Ureter (tissue), 1 donor: ENCODE measurements around the gene NKIRAS2. TPM values are rescaled to one million over a fixed set of nuclear protein-coding genes. Genes with fewer than 3 reads are reported as not detected.

Source experiments
- DNase-seq: peaks from one replicate; pipeline ENCODE4 v3.0.0-alpha.2; 2020; ENCODE audit warnings: low spot score
- total RNA-seq: library from RNA; stranded (reverse); gene quantifications from one replicate; pipeline ENCODE4 v1.2.4, GENCODE V29; 2023
- donor health status: DM: yes; HTN: yes; CAD: no.

The NKIRAS2 gene
- total RNA-seq, 1 donor from 2014 or later = 20.8 TPM

DNA sequence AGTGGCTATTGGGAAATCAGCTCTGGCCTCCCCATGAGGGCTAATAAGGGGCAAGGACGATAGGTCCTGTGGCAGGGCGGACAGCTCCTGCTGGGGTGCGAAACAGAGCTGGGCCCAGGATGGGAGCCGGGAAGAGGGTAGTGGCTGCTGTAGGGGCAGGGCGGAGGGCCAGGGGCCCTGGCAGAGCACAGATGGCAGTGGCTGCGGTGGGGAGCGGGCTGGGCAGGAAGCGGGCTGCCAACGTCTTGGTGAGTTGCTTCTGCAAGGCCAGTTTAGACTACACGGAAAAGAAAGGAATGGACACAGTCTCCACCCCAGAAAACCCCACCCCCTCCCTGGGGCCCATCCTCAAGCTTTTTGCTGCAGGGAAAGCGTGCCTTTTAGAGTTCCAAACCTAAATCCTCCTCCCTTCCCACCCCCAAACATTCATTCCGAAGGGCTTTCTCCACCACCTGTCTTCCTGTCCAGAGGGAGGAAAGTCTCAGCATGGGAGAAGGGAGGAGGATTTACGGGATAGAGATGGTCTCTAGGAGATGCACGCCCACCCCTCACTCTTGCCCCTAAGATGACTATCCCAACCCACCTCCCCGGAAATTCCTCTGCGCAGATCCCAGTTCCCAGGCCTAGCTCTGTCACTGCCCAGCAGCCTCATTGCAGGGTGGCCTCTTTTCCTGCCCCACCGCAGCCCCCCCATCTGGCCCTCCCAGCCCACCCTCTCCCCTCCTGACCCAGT is 7.1 kb downstream of the NKIRAS2 start:
- no peak for DNase-seq

DNA sequence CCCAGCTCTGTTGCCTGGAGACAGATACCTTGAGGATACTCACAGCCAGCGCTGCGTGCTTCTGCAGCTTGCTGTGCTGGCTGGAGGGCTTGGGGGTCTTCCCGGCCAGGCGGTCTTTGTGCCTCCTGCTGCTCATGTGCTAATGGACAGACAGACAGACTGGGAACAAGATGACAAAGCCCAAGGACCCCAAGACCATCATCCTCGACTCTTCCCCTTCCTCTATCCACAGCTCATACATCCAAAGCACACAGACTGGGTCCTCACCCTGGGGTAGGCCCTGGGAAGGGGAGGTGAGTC is 7.7 kb downstream of the NKIRAS2 start:
- DNase-seq = no peak

DNA sequence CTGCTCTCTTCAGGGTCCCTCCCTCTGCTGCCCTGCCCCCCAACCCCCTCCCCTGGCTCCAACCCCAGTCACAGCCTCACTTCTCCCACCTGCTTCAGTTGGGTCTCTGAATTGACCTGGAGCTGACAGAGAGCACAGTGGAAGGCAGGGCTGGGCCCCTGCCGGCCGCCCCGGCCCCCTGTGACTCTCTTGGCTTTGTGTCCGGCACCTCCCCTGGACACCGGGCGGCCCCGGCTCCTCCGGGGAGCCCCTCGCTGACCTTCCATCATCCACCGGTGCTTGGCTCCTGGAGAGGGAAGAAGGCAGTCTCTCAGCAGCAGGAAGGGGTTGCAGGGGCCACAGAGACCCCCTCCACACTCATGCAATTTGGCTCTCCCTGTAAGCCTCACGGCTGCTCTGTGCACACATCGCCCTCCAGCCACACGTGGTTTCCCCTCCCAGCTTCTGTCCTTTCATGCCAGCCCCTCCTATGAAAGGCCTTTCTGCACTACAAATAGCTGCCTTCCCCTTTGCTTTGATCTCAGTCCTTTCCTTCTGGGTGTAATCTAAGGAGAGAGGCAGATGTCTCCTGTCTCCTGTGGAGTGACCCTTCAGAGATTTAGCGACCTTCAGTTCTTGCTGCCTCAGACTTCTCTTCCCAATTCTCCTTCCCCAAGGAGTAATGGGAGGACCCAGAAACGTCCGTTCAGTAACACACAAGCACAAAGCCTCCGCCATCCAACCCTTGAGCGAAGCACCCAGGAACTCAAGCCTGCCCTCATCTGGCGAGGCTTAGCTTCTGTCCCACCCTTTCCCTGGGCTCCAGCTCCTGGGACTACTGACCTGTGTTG is 8.3 kb downstream of the NKIRAS2 start:
- no peak for DNase-seq

DNA sequence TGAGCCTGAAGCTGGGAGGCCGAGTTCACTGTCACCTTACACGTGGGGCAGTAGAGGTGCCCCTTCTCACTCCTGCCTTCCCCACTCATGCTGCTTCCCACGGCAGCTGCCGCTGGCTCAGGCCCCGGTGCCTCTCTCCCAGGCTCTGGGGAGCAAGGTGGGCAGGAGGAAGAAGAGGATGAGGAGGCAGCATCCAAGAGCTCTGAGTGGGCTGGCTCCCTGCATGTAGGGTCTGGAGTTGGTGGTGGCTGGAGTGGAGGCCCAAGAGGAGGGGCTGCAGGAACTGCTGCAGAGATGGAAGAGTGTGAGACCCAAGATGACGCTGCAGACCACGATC is 8.9 kb downstream of the NKIRAS2 start:
- no peak for DNase-seq

DNA sequence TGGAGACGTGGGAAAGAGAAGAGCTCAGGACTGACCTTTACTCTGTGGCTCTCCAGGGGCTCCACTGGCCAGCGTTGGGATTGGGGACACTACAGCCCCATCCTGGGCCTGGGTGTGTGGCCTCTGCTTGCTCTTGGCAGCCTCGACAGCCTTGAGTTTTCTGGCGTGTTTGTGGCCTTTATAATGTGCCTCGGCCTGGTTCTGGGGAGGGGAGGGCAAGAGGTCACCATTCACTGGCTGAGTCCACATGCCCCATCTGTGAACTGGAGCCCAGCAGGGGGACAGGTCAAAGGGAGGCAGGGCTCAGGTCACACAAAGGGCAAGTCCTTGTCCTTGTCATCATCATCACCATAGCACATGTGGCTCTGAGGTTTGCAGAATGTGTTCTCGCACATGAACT is 11.7 kb downstream of the NKIRAS2 start:
- no peak for DNase-seq

DNA sequence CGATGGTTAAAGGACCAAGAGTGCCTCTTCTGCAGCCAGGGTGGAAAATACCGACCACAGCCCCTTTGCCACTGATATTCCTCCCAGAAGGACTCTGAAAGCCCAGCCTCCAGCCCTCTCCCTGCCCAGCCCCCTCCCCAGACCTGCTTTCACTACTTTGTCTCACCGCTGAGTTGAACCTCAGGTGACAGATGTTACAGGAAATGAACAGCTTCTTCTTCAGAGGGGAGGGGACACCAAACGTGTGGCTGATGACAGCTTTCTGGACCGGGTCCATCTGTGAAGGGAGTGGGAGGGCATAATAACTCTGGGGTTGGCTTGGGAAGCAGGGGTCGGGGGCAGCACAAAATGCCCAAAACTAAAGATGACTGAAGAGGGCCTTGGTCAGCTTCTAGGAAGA is 14.2 kb downstream of the NKIRAS2 start:
- DNase-seq = no peak

DNA sequence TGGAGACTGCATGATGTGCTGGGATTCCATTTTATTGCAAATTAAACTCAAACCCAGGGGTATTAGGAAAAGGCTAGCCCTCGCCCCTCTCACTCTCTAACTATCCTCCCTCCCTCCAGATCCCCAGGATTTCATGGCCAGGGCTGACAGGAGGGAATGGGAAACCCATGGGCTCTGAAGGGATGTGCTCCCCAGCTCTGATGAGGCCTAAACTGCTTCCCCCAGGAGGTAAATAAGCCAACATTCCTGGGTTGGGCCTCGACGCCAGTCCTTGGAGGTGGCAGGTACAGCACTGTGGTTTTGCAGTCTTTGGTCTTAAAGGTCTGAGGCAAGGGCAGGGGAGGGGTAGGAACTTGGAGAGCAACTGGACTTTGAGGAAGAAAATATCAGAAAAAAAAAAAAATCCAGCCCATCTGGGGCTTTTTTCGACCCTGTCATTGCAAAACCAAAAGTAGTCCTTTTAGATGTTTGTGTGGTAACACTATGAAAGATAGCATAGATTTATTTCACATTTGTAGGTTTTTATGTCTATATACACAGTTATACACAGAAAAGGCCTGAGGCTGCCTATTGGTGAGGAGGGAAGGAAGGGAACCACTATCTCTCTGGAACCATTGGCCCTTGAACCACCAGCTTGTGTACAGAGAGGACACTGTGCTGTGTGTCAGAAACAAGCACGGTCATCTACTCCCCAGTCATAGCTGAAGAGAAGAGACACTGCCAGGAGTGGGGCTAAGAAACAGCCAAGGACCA is 18.5 kb downstream of the NKIRAS2 start:
- DNase-seq = no peak

DNA sequence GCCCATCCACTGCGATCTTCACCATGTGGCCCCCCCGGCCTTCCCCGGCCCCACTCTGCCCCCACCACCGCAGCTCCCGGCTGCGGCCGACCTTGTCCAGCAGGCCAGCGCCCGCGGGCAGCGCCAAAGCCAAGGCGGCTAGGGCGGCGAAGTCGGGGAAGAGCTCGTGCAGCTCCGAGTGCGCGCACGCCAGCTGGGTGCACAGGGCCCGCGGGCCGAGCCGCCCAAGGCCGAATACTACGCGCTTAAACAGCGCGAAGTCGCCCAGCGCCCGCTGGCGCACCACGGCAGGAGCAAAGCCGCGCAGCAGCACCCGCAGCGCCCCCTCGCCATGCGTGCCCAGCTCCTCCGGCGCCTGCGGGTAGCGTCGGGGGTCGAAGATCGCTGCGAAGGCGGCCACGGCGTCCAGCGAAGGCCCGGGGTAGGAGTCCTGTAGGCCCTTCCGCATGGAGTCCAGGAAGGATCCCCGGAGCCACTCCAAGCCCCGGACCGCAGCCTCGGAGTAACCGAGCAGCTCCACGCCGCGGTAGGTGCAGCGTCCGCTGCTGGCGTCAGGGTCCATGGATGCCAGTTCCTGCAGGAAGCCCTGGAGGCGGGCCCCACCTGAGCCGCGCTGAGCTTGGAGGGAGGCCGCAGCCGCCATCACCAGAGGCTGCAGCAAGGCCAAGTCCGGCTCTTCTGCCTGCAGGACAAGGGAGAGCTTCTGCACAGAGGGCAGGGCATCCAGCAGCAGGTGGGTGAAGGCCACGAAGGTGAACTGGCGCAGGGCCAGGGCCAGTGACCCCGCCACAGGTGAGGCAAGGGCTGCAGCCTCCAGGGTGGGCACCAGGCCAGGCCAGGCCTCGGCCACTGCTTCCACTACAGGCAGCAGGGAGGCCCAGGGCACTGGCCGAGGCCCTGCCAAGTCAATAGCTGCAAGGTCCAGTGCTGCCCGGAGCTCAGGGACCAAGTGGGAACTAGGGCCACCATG is 20.2 kb downstream of the NKIRAS2 start:
- no peak for DNase-seq

DNA sequence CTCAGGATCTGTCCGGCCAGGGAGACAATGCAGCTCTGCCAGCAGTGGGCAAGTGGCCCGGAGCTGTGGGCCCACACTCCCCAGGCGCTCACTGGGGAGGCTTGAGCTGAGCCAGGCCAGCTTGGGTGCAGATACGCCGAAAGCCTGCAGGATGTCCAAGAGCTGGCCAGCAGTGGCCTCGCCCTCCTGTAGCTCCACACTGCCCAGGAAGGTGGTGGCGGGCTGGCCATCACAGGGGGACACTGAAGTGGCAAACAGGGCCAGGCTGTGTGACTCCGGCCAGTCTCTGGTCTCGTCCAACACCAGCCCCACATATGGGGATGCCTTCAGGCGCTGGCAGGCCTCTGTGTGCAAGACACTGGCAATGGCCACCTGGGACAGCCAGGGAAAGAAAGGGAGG is 20.9 kb downstream of the NKIRAS2 start:
- DNase-seq = no peak

DNA sequence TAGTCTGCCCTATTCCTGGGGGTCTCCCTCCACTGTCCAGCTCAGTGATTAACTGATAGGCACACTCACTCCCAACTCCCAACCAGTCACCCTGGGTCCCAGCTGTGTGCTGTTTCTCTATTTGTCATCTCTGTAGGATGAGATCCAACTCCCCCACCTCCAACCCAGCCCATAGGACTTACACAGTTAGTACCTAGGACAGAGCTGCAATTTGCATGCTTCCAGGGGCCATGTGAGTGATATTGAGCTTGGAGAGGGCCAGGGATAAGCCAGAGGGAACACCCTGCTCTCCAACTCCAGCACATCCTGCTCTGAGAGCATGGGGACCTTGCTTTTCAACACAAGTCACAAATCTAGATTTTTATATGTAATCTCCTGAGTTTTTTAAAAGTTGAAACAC is 21.7 kb downstream of the NKIRAS2 start:
- no peak for DNase-seq

DNA sequence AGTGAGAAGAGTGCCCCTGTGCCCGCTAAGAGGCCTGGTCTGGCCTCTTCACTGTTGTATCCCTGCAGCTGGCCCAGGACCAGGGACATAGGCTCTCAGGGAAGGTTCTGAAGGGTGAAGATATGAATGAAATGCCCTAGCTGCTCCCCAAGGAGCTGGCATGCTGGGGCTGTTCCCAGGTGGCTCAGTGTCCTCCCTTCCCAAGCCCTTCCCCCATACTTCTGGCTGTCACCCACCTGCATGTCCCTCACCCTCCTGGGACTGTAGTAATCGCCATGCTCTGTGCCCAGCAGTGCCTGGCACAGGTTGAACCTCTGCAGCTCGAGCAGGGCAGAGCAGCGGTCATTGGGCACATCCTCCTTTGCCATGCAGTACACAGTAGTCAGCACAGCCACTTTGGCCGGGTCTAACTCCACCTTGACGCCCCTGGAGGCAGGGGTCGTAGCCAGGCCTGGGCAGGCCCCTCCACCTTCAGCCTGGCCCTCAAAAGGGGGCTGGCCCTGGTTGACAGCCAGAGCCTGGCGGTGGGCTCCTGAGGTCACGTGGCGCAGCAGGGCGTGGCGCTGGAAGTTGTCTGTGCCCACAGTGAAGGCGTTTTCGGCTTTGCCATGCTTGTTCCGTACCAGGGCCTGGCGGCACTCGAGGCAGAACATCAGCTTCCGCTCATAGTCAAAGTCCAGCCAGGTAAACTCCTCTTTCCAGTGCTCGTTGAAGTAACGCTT is 22.9 kb downstream of the NKIRAS2 start:
- no peak for DNase-seq

DNA sequence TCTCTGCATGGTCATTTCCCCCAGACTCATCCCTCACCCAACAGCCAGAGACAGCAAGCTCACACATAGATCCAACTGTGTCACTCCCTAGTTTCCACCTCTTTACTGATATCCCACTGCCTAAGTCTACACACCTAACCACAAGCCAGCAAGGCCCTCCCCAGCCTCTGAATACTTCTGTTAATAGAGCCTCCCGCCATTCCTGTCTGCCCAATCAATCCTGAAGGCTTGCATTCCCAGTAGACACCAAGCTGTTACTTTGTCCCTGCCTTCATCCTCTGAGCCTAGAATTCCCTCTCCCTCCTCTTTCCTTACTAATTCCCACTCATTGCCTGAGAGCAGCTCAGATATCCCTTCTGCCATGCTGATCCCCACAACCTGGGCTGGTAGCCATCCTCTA is 25.8 kb downstream of the NKIRAS2 start:
- DNase-seq = no peak

DNA sequence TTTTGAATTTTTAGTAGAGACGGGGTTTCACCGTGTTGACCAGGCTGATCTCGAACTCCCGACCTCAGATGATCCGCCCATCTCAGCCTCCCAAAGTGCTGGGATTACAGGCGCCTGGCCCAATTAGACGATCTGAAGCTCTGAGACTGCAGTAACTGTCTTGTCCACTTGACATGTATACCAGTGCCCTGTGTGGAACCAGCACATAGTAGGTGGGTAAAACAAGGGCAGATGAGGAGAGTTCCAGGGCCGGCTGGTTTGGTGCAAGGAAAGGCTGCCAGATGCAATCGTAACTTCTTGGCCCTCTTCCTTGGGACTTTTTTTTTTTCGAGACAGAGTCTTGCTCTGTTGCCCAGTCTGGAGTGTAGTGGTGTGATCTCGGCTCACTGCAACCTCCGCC is 27.5 kb downstream of the NKIRAS2 start:
- no peak for DNase-seq

DNA sequence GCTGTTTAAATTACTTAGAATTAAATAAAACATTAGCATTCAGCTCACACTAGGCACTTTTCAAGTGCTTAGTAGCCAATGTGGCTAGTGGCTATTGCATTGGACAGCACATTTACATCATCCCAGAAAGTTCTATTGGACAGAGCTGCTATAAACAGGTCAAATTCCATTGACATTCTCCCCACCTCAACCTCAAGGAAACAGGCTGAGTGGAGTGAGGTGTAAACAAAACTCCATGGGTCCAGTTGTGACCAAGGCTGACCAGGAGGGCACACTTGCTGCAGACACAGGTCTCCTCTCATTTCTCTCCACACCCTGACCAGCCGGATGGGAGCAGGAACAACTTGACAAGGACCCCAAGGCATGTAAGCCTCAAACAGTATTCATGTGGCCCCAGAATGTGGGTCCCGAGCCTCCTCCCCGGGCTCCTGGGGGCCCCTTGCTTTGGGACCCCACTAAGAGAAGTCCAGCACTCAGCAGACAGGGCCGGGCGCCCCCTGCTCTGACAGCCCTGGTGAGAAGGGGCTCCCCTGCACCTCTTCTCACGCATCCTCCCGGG is 30.0 kb downstream of the NKIRAS2 start:
- no peak for DNase-seq

DNA sequence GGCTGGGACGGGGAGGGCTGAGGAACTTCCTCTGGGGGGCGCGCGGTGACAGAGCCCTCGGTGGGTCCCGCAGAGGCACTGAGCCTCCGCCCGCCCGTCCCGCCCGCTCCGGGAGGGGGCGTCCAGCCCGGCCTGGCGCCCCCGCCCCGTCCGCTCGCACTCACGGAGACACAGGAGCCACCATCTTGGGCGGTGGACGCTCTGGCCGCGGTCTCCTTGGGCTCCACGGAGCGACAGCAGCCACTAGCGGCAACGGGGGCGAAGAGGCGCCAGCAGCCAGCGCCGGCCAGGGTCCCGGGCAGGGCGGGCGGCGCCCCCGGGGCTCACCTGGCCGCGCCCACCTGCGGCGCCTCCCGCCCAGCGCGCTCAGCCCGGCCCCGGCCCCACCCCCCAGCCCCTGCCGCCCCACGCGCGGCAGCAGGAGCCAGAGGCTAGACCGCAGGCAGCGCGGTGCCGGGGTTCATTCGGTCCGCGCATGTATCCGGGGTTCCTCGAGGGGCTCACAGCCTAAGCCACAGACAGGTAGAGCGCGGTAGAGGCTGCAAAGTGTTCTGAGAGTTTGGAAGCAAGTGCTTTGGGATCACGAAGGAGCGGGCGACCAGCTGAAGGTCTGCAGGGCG is 30.6 kb downstream of the NKIRAS2 start, which contains the start of gene C17orf113:
Gene C17orf113 (minus strand): TSS at position 209 of the 620 bp plus-strand sequence. CDS start 7,225 bp downstream, outside the sequence.
- DNase-seq = peak; percentile 58

DNA sequence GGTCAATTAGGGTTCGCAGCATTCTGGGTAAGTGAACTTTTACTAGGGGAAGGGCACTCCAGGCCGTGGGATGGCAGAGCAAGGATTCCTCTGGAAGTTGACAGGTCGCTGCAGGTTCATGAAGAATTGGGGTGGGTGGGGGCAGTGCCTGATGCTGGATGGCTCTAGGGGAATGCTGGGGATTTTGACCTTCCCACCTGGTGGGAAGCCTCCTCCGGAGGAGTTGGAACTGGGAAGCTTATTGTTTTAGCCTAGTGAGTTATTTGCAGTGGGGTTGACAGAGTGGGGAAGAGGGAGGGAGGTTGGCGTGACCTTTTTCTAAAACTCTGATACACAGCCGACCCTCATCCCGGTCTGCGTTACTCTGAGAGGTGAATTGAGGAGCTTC is 31.1 kb downstream of the NKIRAS2 start:
- no peak for DNase-seq

DNA sequence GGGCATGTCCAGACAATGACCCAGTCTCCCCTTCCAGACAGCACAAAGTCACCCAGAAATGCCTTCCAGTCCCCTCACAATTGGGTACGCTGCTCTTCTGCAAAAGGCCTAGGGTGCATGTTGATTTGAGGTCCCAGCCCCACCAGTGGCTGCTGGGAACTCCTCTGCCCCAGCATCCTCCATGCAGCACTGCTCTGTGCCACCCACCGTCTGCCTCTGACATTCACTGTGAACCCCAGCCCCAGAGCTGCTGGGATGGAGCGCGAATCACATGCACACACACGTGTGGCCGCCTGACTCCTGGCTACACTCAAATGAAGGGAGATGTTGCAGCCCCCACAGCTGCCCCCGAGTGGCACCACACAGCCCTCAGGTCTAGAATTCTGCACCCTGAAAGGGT is 31.8 kb downstream of the NKIRAS2 start:
- no peak for DNase-seq

DNA sequence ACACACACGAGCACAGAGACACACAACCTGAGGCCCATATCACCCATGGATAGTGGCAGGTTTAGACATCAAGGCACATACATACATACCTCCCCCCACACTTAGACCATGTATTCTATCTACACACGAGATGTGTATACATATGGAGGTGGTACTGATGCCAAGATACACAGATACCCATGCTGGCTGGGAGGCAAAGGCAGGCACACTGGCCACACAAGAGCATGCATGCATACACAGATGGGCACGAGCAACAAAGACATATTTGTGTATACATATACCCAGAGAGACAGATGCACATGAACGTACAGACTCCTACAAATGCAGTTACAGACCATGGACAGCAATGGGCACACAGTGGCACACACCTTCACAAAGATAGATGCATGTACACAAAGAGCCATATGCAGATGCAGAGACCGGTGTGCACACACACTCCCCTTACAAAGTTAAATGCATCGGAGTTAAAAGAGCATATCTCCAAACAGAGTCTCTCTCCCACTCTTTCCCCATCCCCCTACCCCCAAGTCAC is 32.5 kb downstream of the NKIRAS2 start:
- no peak for DNase-seq

DNA sequence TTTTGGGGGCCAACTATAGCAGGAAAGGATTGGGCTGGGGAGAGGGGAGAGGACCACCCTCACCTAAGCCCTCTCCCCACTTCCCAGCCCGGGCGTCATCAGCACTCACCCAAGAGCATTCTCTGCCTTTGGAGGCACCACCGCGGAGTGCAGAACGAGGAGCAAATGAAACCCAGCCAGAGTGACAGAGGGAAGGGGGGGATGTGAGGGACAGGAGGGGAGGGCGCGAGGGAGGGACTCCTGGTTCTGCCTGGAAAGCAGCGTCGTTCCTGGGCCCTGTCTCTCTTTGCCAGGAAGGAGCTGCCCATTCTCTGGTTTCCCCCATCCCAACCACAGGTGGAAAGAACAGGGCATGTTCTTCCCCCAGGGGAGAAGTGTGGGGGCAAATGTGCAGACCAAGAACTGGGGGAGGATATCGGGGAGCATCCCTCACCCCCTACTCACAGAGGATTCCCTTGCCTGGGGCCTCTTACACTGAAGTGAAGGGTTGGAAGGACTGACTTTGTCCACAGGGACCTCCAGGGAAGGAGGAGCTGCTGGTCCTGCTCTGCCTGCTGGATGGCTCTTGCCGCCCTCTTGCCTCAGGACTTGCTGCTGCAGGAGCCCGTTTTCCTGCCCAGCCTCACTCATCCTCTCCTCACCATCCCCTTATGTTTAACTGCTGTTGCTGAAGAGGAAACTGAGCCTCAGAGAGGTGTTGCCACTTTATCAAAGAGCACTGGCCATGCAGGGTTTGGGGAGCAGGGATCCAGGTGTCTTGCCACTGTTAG is 34.0 kb downstream of the NKIRAS2 start:
- no peak for DNase-seq
